Prostate gland (tissue), 2 donors: Measurements from ENCODE around the gene MYLK2. TPM values are rescaled to one million over a fixed set of nuclear protein-coding genes. Genes with fewer than 3 reads are reported as not detected.

Source experiments
- DNase-seq: peaks from one replicate; pipeline ENCODE4 v3.0.0-alpha.2; 2019; ENCODE audit warnings: low spot score
- H3K27ac ChIP-seq, 2 donors: fragments of 200-600 bp; sonication (generic); 2 replicates each; pipeline ENCODE4 v1.5.1; 2017 to 2019
- H3K27me3 ChIP-seq: fragments of 200-600 bp; sonication (generic); replicated peaks from 2 replicates; pipeline ENCODE4 v1.5.1; 2019; ENCODE audit not compliant: insufficient read depth
- H3K36me3 ChIP-seq, 2 donors: fragments of 200-600 bp; sonication (generic); 1 replicate in 1 of 2; 2 replicates in 1 of 2; pipeline versions ENCODE4 v1.5.1 to v1.8.1; 2017 to 2019
- H3K4me1 ChIP-seq: fragments of 200-600 bp; sonication (generic); replicated peaks from 2 replicates; pipeline ENCODE4 v1.5.1; 2019
- H3K4me3 ChIP-seq, 2 donors: fragments of 200-600 bp; sonication (generic); 2 replicates each; pipeline ENCODE4 v1.5.1; 2017 to 2019
- H3K9me3 ChIP-seq: fragments of 200-600 bp; sonication (generic); 2 replicates; pipeline ENCODE4 v1.5.1; 2017
- POLR2A ChIP-seq: fragments of 450-650 bp; IDR thresholded peaks from one replicate; pipeline ENCODE4 v1.6.1; 2016; ENCODE audit warnings: antibody characterized with exemption, mild to moderate bottlenecking
- POLR2AphosphoS5 ChIP-seq: sonication (generic); formaldehyde crosslinking; IDR thresholded peaks from one replicate; pipeline ENCODE4 v1.6.1; 2017; ENCODE audit warnings: antibody characterized with exemption
- WGBS: methylation state at CpG from one replicate; pipeline ENCODE4 v1.1.5; 2018; 5-methylcytosine and 5-hydroxymethylcytosine counted together
- intact Hi-C: fragments of 100-400 bp; cut with DNase I; formaldehyde crosslinking; loops from one replicate; pipeline ENCODE4 v1.14.2; 2022
- total RNA-seq, 2 donors: library from RNA; depleted of rRNA; stranded (reverse); fragments of >200 nt; gene quantifications; one replicate each; pipeline ENCODE4 v1.1.0, GENCODE V29; 2016
- TF ChIP-seq, protein P1 (sequence below), 4 experiments: fragments of 200-600 bp in 2 of 4; fragments of 450-650 bp in 2 of 4; sonication (generic) in 2 of 4; IDR thresholded peaks; 1 replicate in 3 of 4; 2 replicates in 1 of 4; pipeline ENCODE4 v1.5.1; 2016 to 2019; ENCODE audit warnings: antibody characterized with exemption in 4 of 4, mild to moderate bottlenecking in 2 of 4, moderate library complexity in 2 of 4

MYLK2 gene
- total RNA-seq, 2 donors from 2014 or later = 0.27 to 0.91 TPM

DNA sequence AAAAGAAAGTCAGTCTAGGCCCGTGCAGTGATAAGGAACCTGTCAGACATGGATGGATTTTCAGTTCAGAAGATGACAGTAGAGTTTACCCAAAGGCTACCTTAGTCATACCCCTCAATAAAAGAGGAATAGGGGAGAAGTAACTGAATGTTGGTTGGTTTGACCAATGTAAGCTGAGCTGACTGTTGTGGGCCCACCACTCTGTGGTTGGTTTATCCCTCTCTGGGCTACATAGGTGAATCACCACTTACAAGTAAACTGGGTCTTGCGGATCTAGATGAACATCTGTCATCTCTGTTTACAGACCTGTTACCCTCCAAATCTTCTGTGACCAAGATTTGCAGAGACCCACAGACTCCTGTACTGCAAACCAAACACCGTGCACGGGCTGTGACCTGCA is 37.2 kb upstream of the MYLK2 start:
- no peak for DNase-seq
- TF ChIP-seq POLR2AphosphoS5 (no peak), POLR2A (no peak)
- TF ChIP-seq, protein P1, sequence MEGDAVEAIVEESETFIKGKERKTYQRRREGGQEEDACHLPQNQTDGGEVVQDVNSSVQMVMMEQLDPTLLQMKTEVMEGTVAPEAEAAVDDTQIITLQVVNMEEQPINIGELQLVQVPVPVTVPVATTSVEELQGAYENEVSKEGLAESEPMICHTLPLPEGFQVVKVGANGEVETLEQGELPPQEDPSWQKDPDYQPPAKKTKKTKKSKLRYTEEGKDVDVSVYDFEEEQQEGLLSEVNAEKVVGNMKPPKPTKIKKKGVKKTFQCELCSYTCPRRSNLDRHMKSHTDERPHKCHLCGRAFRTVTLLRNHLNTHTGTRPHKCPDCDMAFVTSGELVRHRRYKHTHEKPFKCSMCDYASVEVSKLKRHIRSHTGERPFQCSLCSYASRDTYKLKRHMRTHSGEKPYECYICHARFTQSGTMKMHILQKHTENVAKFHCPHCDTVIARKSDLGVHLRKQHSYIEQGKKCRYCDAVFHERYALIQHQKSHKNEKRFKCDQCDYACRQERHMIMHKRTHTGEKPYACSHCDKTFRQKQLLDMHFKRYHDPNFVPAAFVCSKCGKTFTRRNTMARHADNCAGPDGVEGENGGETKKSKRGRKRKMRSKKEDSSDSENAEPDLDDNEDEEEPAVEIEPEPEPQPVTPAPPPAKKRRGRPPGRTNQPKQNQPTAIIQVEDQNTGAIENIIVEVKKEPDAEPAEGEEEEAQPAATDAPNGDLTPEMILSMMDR (IDR thresholded peaks at IDR 0.05) = no peak
- no peaks in the 10 kb centered on the region for H3K9me3 ChIP-seq
- no peaks in the 10 kb centered on the region for H3K36me3 ChIP-seq
- H3K4me1 ChIP-seq = no peaks in the 10 kb centered on the region
- H3K4me3 ChIP-seq = no peak overlapping the region
- intact Hi-C loops = no loop called here
- no peaks in the 10 kb centered on the region for H3K27me3 ChIP-seq
- no peak overlapping the region for H3K27ac ChIP-seq
- WGBS = 100% methylated on average over 4 of the region's 4 CpGs

DNA sequence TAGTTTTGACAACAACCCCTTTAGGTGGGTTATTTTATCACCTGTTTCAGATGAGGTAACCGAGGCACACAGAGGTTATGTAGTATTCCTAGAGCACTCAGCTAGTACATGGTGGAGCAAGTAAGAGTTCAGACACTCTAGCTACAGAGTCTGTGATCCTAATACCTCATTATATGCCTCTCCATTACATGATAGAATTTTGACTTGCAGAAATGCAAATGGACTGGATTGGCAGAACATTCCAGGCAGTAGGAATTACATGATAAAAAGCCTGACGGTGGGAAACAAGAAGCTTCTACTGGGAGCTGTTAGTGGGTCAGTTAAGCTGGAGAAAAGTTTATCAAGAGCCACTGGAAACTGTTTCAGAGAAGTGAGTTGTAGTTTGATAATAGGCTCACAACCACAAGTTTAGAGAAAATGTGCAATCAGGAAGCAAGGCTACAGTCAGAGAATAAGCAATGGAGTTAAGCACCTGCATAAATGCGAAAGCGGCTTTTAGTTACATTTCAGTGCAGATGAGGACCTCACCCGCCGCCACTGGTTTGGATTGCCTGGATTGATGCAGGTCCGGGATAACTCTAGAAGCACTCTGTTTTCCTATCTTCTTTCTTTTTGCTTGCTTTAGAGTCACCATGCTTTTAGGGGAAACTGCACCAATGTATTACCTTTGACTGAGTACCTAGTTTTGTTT is 34.7 kb upstream of the MYLK2 start:
- H3K36me3 ChIP-seq = no peaks in the 10 kb centered on the region
- no peaks in the 10 kb centered on the region for H3K9me3 ChIP-seq
- no peaks in the 10 kb centered on the region for H3K27me3 ChIP-seq
- intact Hi-C loops = no loop called here
- TF ChIP-seq, protein P1 (IDR thresholded peaks at IDR 0.05) = no peak
- no peak for TF ChIP-seq POLR2AphosphoS5
- TF ChIP-seq POLR2A = no peak
- WGBS = 98% methylated on average over 7 of the region's 7 CpGs
- H3K4me3 ChIP-seq = no peak overlapping the region
- H3K4me1 ChIP-seq = no peaks in the 10 kb centered on the region
- no peak for DNase-seq
- no peak overlapping the region for H3K27ac ChIP-seq

DNA sequence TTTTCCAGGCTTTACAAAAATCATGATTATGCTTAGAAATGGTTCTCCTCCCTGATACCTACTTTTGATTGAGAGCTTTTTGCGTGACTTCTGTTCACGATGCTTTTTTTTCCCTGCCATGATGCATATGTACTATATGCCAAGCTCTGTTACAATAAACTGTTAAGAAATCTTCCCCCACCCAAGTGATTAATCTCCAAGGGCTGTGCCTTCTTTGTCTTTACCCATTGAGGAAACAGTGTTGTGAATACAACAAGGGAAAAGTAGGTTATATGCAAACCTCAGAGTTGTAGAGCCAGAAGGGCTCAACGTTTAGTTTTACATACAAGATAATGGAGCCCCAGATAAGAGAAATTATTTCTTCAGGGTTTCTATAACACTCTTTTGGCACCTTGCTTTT is 34.1 kb upstream of the MYLK2 start:
- no peak overlapping the region for H3K27ac ChIP-seq
- no peak for DNase-seq
- H3K36me3 ChIP-seq = no peaks in the 10 kb centered on the region
- intact Hi-C loops = no loop called here
- H3K27me3 ChIP-seq = no peaks in the 10 kb centered on the region
- H3K4me1 ChIP-seq = no peaks in the 10 kb centered on the region
- TF ChIP-seq POLR2A (no peak), POLR2AphosphoS5 (no peak)
- TF ChIP-seq, protein P1 (IDR thresholded peaks at IDR 0.05) = no peak
- H3K4me3 ChIP-seq = no peak overlapping the region
- 97% methylated on average over 3 of the region's 3 CpGs for WGBS
- H3K9me3 ChIP-seq = no peaks in the 10 kb centered on the region

DNA sequence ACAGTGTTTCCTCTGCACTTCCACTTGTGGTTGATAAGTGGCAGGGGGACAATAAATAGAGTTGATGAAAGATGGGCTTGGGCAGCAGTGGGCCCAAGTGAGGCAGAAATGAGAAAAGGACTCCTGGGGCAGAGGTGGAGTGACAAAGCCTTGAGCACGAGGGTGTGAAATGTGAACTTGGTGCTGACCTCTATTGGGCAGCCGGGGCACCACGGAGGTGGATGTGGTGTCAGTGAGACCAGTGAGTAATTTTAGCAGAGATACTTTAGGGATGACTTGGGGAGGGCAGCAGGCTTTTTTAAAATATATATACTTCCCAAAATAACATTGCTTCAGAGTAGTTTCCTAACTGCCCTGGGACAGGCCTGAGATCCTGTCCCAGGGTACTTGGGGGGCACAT is 30.6 kb upstream of the MYLK2 start:
- H3K4me1 ChIP-seq = no peaks in the 10 kb centered on the region
- H3K9me3 ChIP-seq = no peaks in the 10 kb centered on the region
- no peaks in the 10 kb centered on the region for H3K27me3 ChIP-seq
- no peak overlapping the region for H3K4me3 ChIP-seq
- TF ChIP-seq POLR2A (no peak), POLR2AphosphoS5 (no peak)
- TF ChIP-seq, protein P1 (IDR thresholded peaks at IDR 0.05) = no peak
- no peaks in the 10 kb centered on the region for H3K36me3 ChIP-seq
- intact Hi-C loops = no loop called here
- no peak overlapping the region for H3K27ac ChIP-seq
- 73% methylated on average over 3 of the region's 3 CpGs for WGBS
- DNase-seq = no peak

DNA sequence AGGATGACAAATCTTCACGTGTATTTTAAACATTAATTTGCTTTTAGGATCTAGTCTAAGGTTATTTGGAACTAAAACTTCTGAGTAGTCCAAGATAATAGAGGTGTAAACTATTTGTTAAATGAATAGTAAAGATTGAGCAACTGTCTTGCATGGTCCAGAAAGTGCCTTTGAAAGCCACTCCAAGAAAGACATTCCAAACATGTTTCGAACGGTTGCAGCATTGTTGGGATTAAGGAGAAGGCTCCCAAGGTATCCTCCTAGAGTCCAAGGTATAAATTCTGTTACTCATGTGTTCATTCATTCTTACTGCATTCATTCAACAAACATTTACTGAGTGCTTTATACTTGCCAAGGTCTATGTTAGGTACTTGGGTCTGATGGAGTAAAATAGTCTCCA is 28.8 kb upstream of the MYLK2 start:
- no peaks in the 10 kb centered on the region for H3K36me3 ChIP-seq
- no peak for TF ChIP-seq POLR2A
- TF ChIP-seq, protein P1 (IDR thresholded peaks at IDR 0.05) = no peak
- TF ChIP-seq POLR2AphosphoS5 = no peak
- WGBS = 53% methylated on average over 3 of the region's 3 CpGs
- no peak overlapping the region for H3K27ac ChIP-seq
- no peaks in the 10 kb centered on the region for H3K4me1 ChIP-seq
- intact Hi-C loops = no loop called here
- H3K4me3 ChIP-seq = no peak overlapping the region
- H3K9me3 ChIP-seq = no peaks in the 10 kb centered on the region
- no peak for DNase-seq
- H3K27me3 ChIP-seq = no peaks in the 10 kb centered on the region
